ENCODE measurements around the gene CNGA1. TPM values are rescaled to one million over a fixed set of nuclear protein-coding genes. Genes with fewer than 3 reads are reported as not detected.

Gene CNGA1
- total RNA-seq, 1 donor from 2014 or later, result not detected

DNA sequence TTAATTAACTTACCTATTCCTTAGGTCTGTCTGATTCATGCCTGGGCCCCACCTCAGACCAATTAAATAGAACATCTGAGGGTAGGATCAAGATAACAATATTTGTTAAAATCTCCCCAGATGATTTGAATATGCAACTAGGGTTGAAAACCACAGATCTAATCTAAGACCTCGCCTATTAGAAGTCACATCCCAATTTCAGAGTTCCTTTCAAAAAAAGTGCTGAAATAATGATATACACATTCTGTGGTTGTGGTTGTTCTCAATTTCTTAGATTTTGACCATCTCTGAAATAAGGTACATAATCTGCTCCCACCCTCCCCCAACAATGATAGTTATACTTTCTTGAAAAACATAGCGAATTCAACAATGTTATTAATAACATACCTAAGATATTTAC lies 27.8 kb upstream of the CNGA1 start:
- Mint-ChIP-seq H3K9me3 (ENCODE audit: unreplicated experiment) (no peaks in the 10 kb centered on the region), H3K27ac (ENCODE audit: unreplicated experiment) (no peak overlapping the region), H3K27me3 (ENCODE audit: unreplicated experiment) (peaks cover 2% of the 10 kb centered on the region), H3K4me3 (ENCODE audit: unreplicated experiment) (no peak overlapping the region), H3K4me1 (ENCODE audit: unreplicated experiment) (peaks cover 9% of the 10 kb centered on the region), H3K36me3 (ENCODE audit: low read depth, unreplicated experiment) (no peaks in the 10 kb centered on the region)
- no peak for DNase-seq (ENCODE audit: low spot score)
- TF ChIP-seq, protein P1, sequence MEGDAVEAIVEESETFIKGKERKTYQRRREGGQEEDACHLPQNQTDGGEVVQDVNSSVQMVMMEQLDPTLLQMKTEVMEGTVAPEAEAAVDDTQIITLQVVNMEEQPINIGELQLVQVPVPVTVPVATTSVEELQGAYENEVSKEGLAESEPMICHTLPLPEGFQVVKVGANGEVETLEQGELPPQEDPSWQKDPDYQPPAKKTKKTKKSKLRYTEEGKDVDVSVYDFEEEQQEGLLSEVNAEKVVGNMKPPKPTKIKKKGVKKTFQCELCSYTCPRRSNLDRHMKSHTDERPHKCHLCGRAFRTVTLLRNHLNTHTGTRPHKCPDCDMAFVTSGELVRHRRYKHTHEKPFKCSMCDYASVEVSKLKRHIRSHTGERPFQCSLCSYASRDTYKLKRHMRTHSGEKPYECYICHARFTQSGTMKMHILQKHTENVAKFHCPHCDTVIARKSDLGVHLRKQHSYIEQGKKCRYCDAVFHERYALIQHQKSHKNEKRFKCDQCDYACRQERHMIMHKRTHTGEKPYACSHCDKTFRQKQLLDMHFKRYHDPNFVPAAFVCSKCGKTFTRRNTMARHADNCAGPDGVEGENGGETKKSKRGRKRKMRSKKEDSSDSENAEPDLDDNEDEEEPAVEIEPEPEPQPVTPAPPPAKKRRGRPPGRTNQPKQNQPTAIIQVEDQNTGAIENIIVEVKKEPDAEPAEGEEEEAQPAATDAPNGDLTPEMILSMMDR (IDR thresholded peaks at IDR 0.05; ENCODE audit: unreplicated experiment), result no peak

DNA sequence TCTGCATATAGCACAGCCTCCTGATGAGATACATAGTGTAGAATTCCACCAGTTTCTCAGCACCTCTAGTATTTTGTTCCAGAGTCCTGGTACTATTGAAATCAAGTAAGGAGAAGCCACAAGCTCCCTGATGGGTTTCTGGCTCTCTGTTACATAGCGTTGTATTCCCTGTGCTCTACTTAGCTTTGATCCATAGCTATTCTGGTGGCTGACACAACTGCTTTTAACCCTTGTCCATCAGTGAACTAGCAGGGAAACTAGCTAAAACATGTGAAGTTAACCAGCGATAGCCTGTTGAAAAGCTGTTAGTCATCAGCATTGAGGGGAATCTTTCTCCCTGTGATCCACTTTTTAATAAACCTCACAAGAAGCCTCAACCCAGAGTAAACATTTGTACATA lies 27.0 kb upstream of the CNGA1 start:
- no peak for DNase-seq (ENCODE audit: low spot score)
- TF ChIP-seq, protein P1 (IDR thresholded peaks at IDR 0.05; ENCODE audit: unreplicated experiment), result no peak
- Mint-ChIP-seq H3K36me3 (ENCODE audit: low read depth, unreplicated experiment) (no peaks in the 10 kb centered on the region), H3K4me1 (ENCODE audit: unreplicated experiment) (peaks cover 9% of the 10 kb centered on the region), H3K27ac (ENCODE audit: unreplicated experiment) (no peak overlapping the region), H3K27me3 (ENCODE audit: unreplicated experiment) (peaks cover 2% of the 10 kb centered on the region), H3K4me3 (ENCODE audit: unreplicated experiment) (no peak overlapping the region), H3K9me3 (ENCODE audit: unreplicated experiment) (no peaks in the 10 kb centered on the region)

DNA sequence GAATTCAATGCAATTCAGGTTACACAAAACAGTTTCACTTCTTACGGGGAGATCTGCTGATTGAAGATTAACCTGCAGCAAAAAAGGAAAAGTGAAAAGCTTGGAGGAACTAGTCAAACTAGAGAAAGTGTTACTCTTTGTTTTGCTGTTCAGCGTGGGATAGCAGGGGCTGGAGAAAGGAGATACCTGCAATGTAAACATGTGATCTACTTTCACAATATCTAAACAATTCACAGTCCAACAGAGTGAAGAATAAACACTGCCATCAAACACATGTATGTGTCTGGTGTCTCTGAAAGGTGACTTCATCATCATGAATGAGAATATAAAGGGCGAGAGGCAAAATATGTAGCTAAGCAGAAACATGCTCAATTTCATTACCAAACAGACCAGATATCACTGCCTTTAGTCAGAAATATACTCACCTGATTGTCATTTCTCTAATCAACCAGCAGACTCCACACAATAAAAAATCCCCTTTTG lies 26.5 kb upstream of the CNGA1 start:
- no peak for DNase-seq (ENCODE audit: low spot score)
- TF ChIP-seq, protein P1 (IDR thresholded peaks at IDR 0.05; ENCODE audit: unreplicated experiment), result no peak
- no peak overlapping the region for H3K27ac Mint-ChIP-seq (ENCODE audit: unreplicated experiment)
- peaks cover 2% of the 10 kb centered on the region for H3K27me3 Mint-ChIP-seq (ENCODE audit: unreplicated experiment)
- H3K9me3 Mint-ChIP-seq (ENCODE audit: unreplicated experiment), result no peaks in the 10 kb centered on the region
- no peak overlapping the region for H3K4me3 Mint-ChIP-seq (ENCODE audit: unreplicated experiment)
- H3K4me1 Mint-ChIP-seq (ENCODE audit: unreplicated experiment), result peaks cover 9% of the 10 kb centered on the region
- H3K36me3 Mint-ChIP-seq (ENCODE audit: low read depth, unreplicated experiment), result no peaks in the 10 kb centered on the region

DNA sequence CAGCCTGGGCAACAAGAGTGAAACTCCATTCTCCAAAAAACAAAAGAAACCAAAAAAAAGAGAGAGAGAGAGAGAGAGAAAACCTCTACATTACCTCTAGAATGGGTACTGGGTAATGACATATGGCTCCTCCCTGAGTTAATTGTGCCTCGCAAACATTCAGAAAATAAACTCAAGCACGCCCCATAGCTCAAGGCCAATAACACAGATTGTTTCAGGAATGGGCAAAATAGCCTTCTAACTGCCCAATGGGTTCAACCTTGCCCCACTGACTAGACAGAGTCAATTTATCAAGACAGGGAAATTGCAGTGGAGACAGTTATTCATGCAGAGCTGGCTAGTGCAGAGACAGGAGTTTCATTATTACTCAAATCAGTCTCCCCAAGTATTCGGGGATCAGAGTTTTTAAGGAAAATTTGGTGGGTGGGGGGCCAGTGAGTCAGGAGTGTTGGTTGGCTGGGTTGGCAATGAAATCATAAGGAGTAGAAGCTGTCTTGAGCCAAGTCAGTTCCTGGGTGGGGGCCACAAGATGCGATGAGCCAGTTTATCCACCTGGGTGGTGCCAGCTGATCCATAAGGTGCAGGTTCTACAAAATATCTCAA lies 25.2 kb upstream of the CNGA1 start:
- no peaks in the 10 kb centered on the region for H3K9me3 Mint-ChIP-seq (ENCODE audit: unreplicated experiment)
- TF ChIP-seq, protein P1 (IDR thresholded peaks at IDR 0.05; ENCODE audit: unreplicated experiment), result no peak
- peaks cover under 1% of the 10 kb centered on the region for H3K4me1 Mint-ChIP-seq (ENCODE audit: unreplicated experiment)
- no peaks in the 10 kb centered on the region for H3K27me3 Mint-ChIP-seq (ENCODE audit: unreplicated experiment)
- DNase-seq (ENCODE audit: low spot score), result no peak
- H3K36me3 Mint-ChIP-seq (ENCODE audit: low read depth, unreplicated experiment), result no peaks in the 10 kb centered on the region
- H3K27ac Mint-ChIP-seq (ENCODE audit: unreplicated experiment), result no peak overlapping the region
- no peak overlapping the region for H3K4me3 Mint-ChIP-seq (ENCODE audit: unreplicated experiment)

DNA sequence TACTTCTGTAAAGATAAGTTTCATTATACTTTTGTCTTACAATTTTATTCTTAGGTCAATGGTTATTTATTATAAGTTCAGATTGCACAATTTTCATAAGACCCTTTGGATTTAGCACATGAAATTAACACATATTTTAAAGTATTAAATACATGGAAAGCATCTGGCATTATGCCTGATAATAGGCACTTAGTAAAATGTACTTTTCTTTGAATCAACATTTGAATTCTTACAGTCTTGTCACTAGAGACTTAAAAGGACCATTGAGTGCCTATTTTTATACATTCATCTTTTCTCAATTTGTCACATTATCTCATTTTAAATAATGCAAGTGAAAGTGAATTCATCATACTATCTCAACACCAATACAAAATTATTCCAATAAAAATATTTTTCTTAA lies 23.1 kb upstream of the CNGA1 start:
- H3K27ac Mint-ChIP-seq (ENCODE audit: unreplicated experiment), result no peak overlapping the region
- no peaks in the 10 kb centered on the region for H3K4me1 Mint-ChIP-seq (ENCODE audit: unreplicated experiment)
- H3K27me3 Mint-ChIP-seq (ENCODE audit: unreplicated experiment), result no peaks in the 10 kb centered on the region
- TF ChIP-seq, protein P1 (IDR thresholded peaks at IDR 0.05; ENCODE audit: unreplicated experiment), result no peak
- no peak for DNase-seq (ENCODE audit: low spot score)
- no peaks in the 10 kb centered on the region for H3K36me3 Mint-ChIP-seq (ENCODE audit: low read depth, unreplicated experiment)
- H3K4me3 Mint-ChIP-seq (ENCODE audit: unreplicated experiment), result no peak overlapping the region
- H3K9me3 Mint-ChIP-seq (ENCODE audit: unreplicated experiment), result no peaks in the 10 kb centered on the region
